ENCODE measurements around the gene FASTKD3. TPM values are rescaled to one million over a fixed set of nuclear protein-coding genes. Genes with fewer than 3 reads are reported as not detected.
A peak's percentile ranks its signal among the peaks of the same experiment; 100 is the strongest.

The FASTKD3 gene
- total RNA-seq, 1 donor from 2014 or later: 10.7 TPM

DNA sequence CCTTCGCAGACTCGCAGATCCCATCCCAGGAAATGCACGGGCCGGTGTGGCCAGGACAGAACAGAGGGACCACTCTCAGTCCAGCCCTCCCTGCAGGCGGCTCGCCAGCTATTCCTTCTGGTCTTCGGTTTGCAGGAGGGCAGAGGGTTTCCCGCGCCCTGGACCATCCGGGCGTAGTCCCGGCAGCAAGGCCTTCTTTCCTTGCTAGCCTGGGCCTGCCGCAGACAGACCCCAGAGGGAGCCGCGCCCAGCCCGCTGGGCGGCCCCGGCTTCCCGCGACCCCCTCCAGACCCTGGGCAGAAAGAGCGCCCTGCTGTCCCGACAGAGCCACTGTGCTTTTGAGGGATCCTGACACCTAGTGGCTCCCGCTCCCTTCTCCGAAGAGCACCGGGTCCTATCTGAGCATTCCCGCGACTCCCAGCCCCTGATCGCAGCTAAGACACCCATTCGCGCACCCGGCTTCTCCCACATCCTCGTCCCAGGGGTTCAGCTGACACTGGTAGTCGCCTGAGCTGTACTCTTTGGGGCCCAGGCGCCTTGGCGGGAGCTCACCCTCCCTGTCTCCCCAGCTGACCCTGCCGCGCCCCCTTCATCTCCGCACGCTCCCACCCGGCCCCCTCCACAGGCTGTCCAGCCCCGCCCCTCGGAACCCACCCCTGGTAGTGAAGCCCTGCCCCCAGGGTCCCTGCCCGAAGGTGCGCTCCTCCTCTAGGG lies 19.0 kb downstream of the FASTKD3 start:
- no peak for DNase-seq

DNA sequence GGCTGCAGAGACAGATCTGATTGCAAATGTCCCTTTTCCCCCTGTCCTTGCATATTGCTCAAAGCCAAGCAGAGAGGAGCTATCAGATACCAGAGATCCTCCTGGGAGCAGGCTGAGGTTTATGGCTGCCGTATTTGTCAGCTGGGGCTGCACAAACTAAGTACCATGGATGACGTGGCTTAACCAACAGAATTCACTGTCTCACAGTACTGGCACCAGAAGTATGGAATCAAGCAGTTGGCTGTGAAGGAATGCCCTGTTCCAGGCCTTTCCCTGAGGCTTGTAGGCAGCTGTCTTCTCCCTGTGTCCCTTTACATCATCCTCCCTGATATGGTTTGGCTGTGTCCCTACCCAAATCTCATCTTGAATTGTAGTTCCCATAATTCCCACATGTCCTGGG lies 20.5 kb downstream of the FASTKD3 start:
- no peak for DNase-seq

GRCh38 chr5:7846327-7846726 lies 22.5 kb downstream of the FASTKD3 start:
- DNase-seq: no peak

GRCh38 chr5:7845557-7845956 lies 23.3 kb downstream of the FASTKD3 start:
- no peak for DNase-seq

GRCh38 chr5:7844901-7845300 lies 23.9 kb downstream of the FASTKD3 start:
- DNase-seq: no peak

DNA sequence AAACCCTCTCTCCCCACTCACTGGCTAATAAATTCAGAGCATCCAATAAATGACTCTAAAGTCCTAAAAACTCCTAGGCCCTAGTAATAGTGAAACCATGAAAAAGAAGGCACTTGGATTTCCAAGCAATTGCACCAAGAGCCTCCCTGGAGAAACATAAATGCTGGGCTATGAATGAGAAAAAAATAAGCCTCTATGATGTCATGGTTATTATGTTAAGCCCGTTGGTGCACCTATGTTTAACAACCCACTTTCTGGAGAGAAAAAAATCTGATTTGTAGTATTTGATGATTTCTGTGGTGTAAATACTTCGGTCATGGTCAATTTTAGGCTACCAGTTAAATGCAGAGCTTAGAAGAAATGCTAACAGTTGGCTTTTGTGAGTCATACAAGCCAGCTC lies 26.3 kb downstream of the FASTKD3 start:
- no peak for DNase-seq

- no peak for DNase-seq
Observed at GRCh38 chr5:7837403-7837802, 31.4 kb downstream of the FASTKD3 start.

DNA sequence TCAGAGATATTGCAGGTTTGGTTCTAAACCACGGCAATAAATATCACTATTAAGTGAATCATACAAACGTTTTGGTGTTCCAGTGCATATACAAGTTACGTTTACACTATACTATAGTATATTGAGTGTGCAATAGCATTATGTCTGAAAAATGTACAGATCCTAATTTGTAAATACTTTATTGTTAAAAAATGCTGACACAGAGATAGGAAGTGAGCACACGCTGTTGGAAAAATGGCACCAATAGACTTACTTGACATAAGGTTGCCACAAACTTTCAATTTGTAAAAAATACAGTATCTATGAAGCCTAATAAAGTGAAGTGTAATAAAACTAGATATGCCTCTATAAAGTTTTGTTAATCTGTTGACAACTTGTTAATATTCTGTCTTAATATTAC lies 33.8 kb downstream of the FASTKD3 start:
- DNase-seq: no peak

DNA sequence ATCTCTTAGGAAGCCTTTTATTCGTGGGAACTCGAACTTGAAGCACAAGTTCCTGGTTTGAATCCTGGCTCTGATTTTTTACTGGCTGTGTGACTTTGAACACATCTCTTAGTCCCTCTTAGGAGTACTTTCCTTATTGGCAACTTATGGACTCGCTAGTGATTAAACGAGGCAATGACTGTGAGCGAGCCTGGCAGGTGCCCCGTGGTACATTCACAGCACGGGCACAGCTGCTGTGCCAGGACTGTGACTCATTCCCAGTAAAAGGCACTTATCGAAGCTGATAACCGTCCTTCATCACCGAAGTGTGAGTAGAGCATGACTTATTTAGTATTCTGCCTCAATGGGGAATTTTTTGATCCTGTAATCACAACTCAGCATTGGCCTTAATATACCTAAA lies 40.6 kb downstream of the FASTKD3 start:
- DNase-seq: no peak

DNA sequence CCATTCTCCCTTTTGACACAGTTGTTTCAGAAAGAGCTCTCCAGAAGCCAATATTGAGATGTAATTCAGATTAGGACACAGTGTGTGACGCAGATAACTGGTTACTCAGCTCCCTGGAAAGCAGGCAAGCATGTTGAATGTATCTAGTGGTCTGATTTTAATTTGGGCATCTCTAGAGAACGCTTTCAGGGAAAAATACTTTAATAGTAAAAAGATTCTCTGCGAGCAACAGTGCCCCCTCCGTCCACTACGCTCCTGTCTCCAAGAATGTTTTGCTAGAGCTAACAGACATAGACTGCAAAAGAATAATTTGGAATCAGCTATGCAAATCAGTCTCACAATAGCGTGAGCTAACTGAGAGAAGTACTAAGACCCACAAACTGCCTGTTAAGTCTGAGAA lies 41.2 kb downstream of the FASTKD3 start:
- peak; percentile 86 for DNase-seq

- no peak for DNase-seq
Observed at GRCh38 chr5:7825630-7826029, 43.2 kb downstream of the FASTKD3 start.

- DNase-seq: no peak
Observed at GRCh38 chr5:7824995-7825394, 43.8 kb downstream of the FASTKD3 start.

DNA sequence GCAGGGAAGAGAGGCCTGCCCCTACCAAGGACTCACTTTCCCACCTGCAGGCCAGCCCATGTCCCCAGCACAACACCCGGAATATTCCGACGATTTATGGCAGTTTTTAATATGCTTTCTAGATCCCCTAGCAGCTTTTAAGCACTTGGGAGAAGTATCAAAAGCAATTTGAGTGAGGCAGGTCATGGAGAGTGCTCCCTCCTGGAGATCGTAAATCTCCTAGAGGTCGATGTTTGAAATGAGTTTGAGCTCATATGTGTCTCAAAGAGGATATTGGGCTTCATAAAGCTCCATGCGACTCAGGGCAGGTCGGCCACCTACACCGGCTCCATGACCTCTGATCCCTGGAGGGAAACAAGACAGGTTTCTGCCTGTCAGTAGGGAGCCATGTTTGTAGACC lies 45.2 kb downstream of the FASTKD3 start:
- no peak for DNase-seq

GRCh38 chr5:7822449-7822848 lies 46.4 kb downstream of the FASTKD3 start:
- no peak for DNase-seq

DNA sequence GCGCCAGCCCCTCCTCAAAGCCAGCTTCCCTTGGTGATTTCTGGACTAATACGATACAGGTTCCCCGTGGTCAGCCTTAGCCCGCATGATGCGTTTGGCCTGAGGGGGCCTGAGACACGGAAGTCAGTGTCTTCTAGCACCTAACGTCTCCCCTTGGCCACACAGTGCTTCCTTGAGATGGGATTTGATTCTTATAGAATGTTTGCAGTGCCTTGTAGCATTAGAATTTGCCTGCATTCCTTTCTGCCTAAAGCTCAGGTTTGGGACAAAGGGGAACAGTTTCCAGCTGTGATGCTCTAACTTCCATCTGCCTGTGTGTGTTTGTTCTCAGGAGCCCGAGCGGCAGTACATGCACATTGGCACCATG lies 52.3 kb downstream of the FASTKD3 start:
- no peak for DNase-seq

- DNase-seq: no peak
Observed at GRCh38 chr5:7815892-7816534, 52.8 kb downstream of the FASTKD3 start.

- no peak for DNase-seq
Observed at GRCh38 chr5:7814816-7815215, 54.0 kb downstream of the FASTKD3 start.

- DNase-seq: no peak
Observed at GRCh38 chr5:7813576-7813975, 55.3 kb downstream of the FASTKD3 start.

- no peak for DNase-seq
Observed at GRCh38 chr5:7813007-7813406, 55.8 kb downstream of the FASTKD3 start.

- no peak for DNase-seq
Observed at GRCh38 chr5:7811715-7812114, 57.1 kb downstream of the FASTKD3 start.

Data from skin of body (tissue), 2 donors.